ENCODE results near the gene CALN1.

CALN1 gene

DNA sequence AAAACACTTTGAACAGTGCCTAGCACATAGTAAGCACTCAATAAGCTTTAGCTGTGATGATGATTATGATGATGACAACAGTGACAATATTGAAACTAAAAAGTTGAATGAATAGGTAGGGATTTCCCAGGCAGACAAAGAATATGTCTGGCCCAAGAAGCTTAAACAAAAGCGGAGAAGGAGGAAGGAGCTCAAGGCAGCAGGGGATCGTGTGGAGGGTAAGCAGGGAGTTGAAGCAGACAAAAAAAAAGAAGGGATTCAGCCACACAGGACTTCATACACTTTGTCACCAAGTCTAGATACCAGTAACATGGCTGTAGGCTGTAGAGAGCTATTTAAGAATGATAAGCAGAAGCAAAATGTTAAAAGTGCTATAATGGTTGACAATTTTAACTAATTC lies 144.0 kb downstream of the CALN1 start:
- H3K9ac ChIP-seq (ENCODE audit: low read length), result no peak overlapping the region
- H3K27ac ChIP-seq (ENCODE audit: low read length), result no peak overlapping the region
- no peaks in the 10 kb centered on the region for H4K20me1 ChIP-seq (ENCODE audit: insufficient read depth, low read length)
- no peaks in the 10 kb centered on the region for H3K9me3 ChIP-seq (ENCODE audit: insufficient read depth, low read length)
- H2AFZ ChIP-seq (ENCODE audit: low read depth, low read length), result no peak overlapping the region
- H3K79me2 ChIP-seq (ENCODE audit: low read length), result no peaks in the 10 kb centered on the region
- H3K27me3 ChIP-seq (ENCODE audit: low read depth, low read length), result no peaks in the 10 kb centered on the region
- H3K4me2 ChIP-seq (ENCODE audit: low read length), result no peak overlapping the region
- no peak for TF ChIP-seq EZH2phosphoT487 (IDR thresholded peaks at IDR 0.05; ENCODE audit: low read depth)
- TF ChIP-seq CTCF (IDR thresholded peaks at IDR 0.05; ENCODE audit: low read depth, low read length), result no peak
- H3K4me1 ChIP-seq (ENCODE audit: low read length), result no peaks in the 10 kb centered on the region
- H3K4me3 ChIP-seq (ENCODE audit: low read length), result no peak overlapping the region
- H3K36me3 ChIP-seq (replicated peaks; ENCODE audit: low read depth, low read length), result no peaks in the 10 kb centered on the region

GRCh38 chr7:72267291-72267800 lies 144.8 kb downstream of the CALN1 start:
- no peak overlapping the region for H3K9ac ChIP-seq (ENCODE audit: low read length)
- no peak overlapping the region for H3K4me3 ChIP-seq (ENCODE audit: low read length)
- no peaks in the 10 kb centered on the region for H3K79me2 ChIP-seq (ENCODE audit: low read length)
- TF ChIP-seq CTCF (IDR thresholded peaks at IDR 0.05; ENCODE audit: low read depth, low read length), result no peak
- no peak for TF ChIP-seq EZH2phosphoT487 (IDR thresholded peaks at IDR 0.05; ENCODE audit: low read depth)
- H3K36me3 ChIP-seq (replicated peaks; ENCODE audit: low read depth, low read length), result no peaks in the 10 kb centered on the region
- no peak overlapping the region for H3K4me2 ChIP-seq (ENCODE audit: low read length)
- H3K4me1 ChIP-seq (ENCODE audit: low read length), result no peaks in the 10 kb centered on the region
- no peak overlapping the region for H2AFZ ChIP-seq (ENCODE audit: low read depth, low read length)
- no peaks in the 10 kb centered on the region for H3K9me3 ChIP-seq (ENCODE audit: insufficient read depth, low read length)
- no peaks in the 10 kb centered on the region for H4K20me1 ChIP-seq (ENCODE audit: insufficient read depth, low read length)
- no peak overlapping the region for H3K27ac ChIP-seq (ENCODE audit: low read length)
- no peaks in the 10 kb centered on the region for H3K27me3 ChIP-seq (ENCODE audit: low read depth, low read length)

GRCh38 chr7:72266771-72267170 lies 145.4 kb downstream of the CALN1 start:
- Histone ChIP-seq H2AFZ (ENCODE audit: low read depth, low read length) (no peak overlapping the region), H3K79me2 (ENCODE audit: low read length) (no peaks in the 10 kb centered on the region), H3K4me2 (ENCODE audit: low read length) (no peak overlapping the region), H3K36me3 (replicated peaks; ENCODE audit: low read depth, low read length) (no peaks in the 10 kb centered on the region), H3K27me3 (ENCODE audit: low read depth, low read length) (no peaks in the 10 kb centered on the region), H3K9ac (ENCODE audit: low read length) (no peak overlapping the region), H4K20me1 (ENCODE audit: insufficient read depth, low read length) (no peaks in the 10 kb centered on the region), H3K9me3 (ENCODE audit: insufficient read depth, low read length) (no peaks in the 10 kb centered on the region), H3K4me1 (ENCODE audit: low read length) (no peaks in the 10 kb centered on the region), H3K27ac (ENCODE audit: low read length) (no peak overlapping the region), H3K4me3 (ENCODE audit: low read length) (no peak overlapping the region)
- no peak for TF ChIP-seq EZH2phosphoT487 (IDR thresholded peaks at IDR 0.05; ENCODE audit: low read depth)
- TF ChIP-seq CTCF (IDR thresholded peaks at IDR 0.05; ENCODE audit: low read depth, low read length), result no peak

GRCh38 chr7:72265071-72265904 lies 146.8 kb downstream of the CALN1 start:
- Histone ChIP-seq H3K4me2 (ENCODE audit: low read length) (no peak overlapping the region), H3K79me2 (ENCODE audit: low read length) (no peaks in the 10 kb centered on the region), H3K27ac (ENCODE audit: low read length) (no peak overlapping the region), H3K4me3 (ENCODE audit: low read length) (no peak overlapping the region), H3K9ac (ENCODE audit: low read length) (no peak overlapping the region), H2AFZ (ENCODE audit: low read depth, low read length) (no peak overlapping the region), H4K20me1 (ENCODE audit: insufficient read depth, low read length) (no peaks in the 10 kb centered on the region), H3K4me1 (ENCODE audit: low read length) (no peaks in the 10 kb centered on the region), H3K27me3 (ENCODE audit: low read depth, low read length) (no peaks in the 10 kb centered on the region), H3K9me3 (ENCODE audit: insufficient read depth, low read length) (no peaks in the 10 kb centered on the region), H3K36me3 (replicated peaks; ENCODE audit: low read depth, low read length) (no peaks in the 10 kb centered on the region)
- no peak for TF ChIP-seq CTCF (IDR thresholded peaks at IDR 0.05; ENCODE audit: low read depth, low read length)
- no peak for TF ChIP-seq EZH2phosphoT487 (IDR thresholded peaks at IDR 0.05; ENCODE audit: low read depth)
